Mucosa of descending colon (tissue), 3 donors: Measurements from ENCODE around the gene CCDC71L. TPM values are rescaled to one million over a fixed set of nuclear protein-coding genes. Genes with fewer than 3 reads are reported as not detected.

Experiments
- ATAC-seq: fragments of 200-7000 bp; cut with Tn5 transposase; one replicate; pipeline ENCODE4 v1.9.1; 2020; ENCODE audit warnings: mild to moderate bottlenecking, moderate library complexity
- DNase-seq, 3 donors: peaks; one replicate each; pipeline ENCODE4 v3.0.0-alpha.2; 2020
- H3K36me3 ChIP-seq: fragments of 200-600 bp; one replicate; pipeline ENCODE4 v1.8.0; 2021; ENCODE audit warnings: low read depth, mild to moderate bottlenecking
- H3K4me1 ChIP-seq: fragments of 200-600 bp; one replicate; pipeline ENCODE4 v1.8.0; 2021; ENCODE audit warnings: low read depth, mild to moderate bottlenecking
- H3K4me3 ChIP-seq: fragments of 200-600 bp; one replicate; pipeline ENCODE4 v1.8.0; 2021; ENCODE audit warnings: mild to moderate bottlenecking
- H3K9me3 ChIP-seq: fragments of 200-600 bp; one replicate; pipeline ENCODE4 v1.8.0; 2021; ENCODE audit warnings: mild to moderate bottlenecking
- CTCF ChIP-seq: fragments of 200-600 bp; IDR thresholded peaks from one replicate; pipeline ENCODE4 v1.8.0; 2022; ENCODE audit warnings: antibody characterized with exemption, mild to moderate bottlenecking
- intact Hi-C, 2 donors: fragments of 100-400 bp; cut with DNase I in 1 of 2; cut with micrococcal nuclease in 1 of 2; formaldehyde crosslinking; loops; one replicate each; pipeline versions ENCODE4 v1.11.0 to v1.11.1; 2022; cut with DNase I, micrococcal nuclease
- total RNA-seq, 3 donors: library from RNA; stranded (reverse); fragmentation: NEBNext Ultra II Directional in 2 of 3; extraction: Animal tissue kit (Norgen Biotek cat#: 25700) in 2 of 3; gene quantifications; one replicate each; pipeline versions ENCODE4 v1.2.1 to v1.2.4, GENCODE V29; 2021 to 2023
- donor health status: DM: no; HTN: no; CAD: no; lungs with moderate emphysema.
- donor health status: DM: no; HTN: no; CAD: no.
- donor health status: DM: no; HTN: yes; CAD: no.

The CCDC71L gene
- total RNA-seq, 3 donors from 2014 or later: 17.4 to 25.6 (median 22.1) TPM

DNA sequence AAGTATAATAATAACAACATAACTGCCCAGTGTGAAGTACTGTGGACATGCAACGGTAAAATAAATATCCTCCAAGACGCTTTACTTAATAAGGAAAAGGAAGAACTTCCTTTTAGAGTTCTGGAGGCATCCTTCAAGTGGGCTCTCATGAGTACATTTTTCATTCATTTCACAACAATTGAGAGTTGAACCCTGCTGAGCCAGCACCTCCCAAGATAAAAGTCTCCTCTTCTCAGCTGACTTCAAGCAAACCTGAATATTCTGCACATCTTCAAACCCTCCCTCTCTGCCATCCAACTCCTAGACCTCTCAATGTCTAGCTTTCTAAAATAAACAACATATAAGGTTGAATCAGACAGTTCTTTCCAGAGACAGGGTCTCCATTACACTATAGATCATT is 7.5 kb downstream of the CCDC71L start:
- Histone ChIP-seq H3K9me3 (no peaks in the 10 kb centered on the region), H3K36me3 (no peaks in the 10 kb centered on the region), H3K4me3 (no peak overlapping the region), H3K4me1 (peaks cover 6% of the 10 kb centered on the region)
- intact Hi-C loops: loop anchor here in 1 of 2 donors (10.0 kb wide), 1 partner anchor 109 kb away; no protein-coding TSS in a partner anchor
- DNase-seq: no peak
- no peak for TF ChIP-seq CTCF
- ATAC-seq: no peak

DNA sequence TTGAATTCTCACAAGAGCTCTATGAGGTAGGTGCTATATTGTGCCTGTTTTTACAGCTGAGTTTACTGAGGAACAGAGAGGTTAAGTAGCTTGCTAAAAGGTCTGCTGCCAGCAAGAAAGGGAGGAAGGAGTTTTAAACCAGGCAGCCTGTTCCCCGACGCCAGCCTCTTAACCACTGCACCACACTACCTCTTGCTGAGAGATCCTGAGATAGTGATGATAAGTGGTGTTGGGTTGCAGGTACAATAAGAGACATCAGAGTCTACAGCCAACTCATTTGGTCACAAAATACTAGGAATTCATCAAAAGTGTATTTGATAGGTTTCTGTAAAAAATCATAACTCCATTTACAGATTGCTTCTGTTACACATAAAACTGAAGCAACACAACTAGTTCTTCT is 8.0 kb downstream of the CCDC71L start:
- intact Hi-C loops: loop anchor here in 1 of 2 donors (10.0 kb wide), 1 partner anchor 108 kb away; no protein-coding TSS in a partner anchor
- no peak for TF ChIP-seq CTCF
- DNase-seq: no peak
- no peaks in the 10 kb centered on the region for H3K9me3 ChIP-seq
- ATAC-seq: no peak
- H3K4me1 ChIP-seq: peaks cover 6% of the 10 kb centered on the region
- no peaks in the 10 kb centered on the region for H3K36me3 ChIP-seq
- no peak overlapping the region for H3K4me3 ChIP-seq

GRCh38 chr7:106652092-106652491 is 8.9 kb downstream of the CCDC71L start:
- DNase-seq: no peak
- H3K36me3 ChIP-seq: no peaks in the 10 kb centered on the region
- TF ChIP-seq CTCF: no peak
- no peak overlapping the region for H3K4me3 ChIP-seq
- intact Hi-C loops: loop anchor here in 1 of 2 donors (10.0 kb wide), 1 partner anchor 107 kb away; no protein-coding TSS in a partner anchor
- no peaks in the 10 kb centered on the region for H3K9me3 ChIP-seq
- peaks cover under 1% of the 10 kb centered on the region for H3K4me1 ChIP-seq
- ATAC-seq: no peak

GRCh38 chr7:106646256-106646655 is 14.7 kb downstream of the CCDC71L start:
- no peak for DNase-seq
- H3K4me1 ChIP-seq: no peaks in the 10 kb centered on the region
- intact Hi-C loops: no loop called here
- ATAC-seq: no peak
- H3K4me3 ChIP-seq: no peak overlapping the region
- no peaks in the 10 kb centered on the region for H3K9me3 ChIP-seq
- TF ChIP-seq CTCF: no peak
- no peaks in the 10 kb centered on the region for H3K36me3 ChIP-seq

DNA sequence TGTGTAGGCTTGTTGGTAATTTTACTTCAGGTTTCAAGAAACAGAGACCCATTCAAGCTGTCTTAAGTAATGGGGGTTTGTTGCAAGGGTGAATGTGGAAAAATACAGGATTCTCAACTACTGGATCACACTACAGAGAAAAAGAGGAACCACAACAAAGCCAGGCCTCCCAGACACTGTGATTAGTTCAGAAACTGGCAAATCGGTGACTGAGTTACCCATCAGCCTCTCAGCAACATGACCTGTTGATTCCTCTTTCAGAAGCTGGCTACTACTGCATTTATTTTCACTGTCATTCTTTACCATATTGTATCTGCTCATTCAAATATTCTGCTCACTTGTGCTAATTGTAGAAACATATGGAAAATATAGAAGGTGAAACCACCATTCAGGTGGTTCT is 16.0 kb downstream of the CCDC71L start:
- intact Hi-C loops: no loop called here
- Histone ChIP-seq H3K4me3 (no peak overlapping the region), H3K9me3 (no peaks in the 10 kb centered on the region), H3K36me3 (no peaks in the 10 kb centered on the region), H3K4me1 (no peaks in the 10 kb centered on the region)
- DNase-seq: no peak
- ATAC-seq: no peak
- no peak for TF ChIP-seq CTCF
